Stimulated activated CD4-positive, alpha-beta T cell treated with anti-CD3 and anti-CD28 coated beads, Interleukin-4, amount 100 ng/mL, for 4 hours (primary cell): ENCODE data around the gene NAT14.
"Not testable (repeated sequence)": the region's sequence is repeated elsewhere in the genome, so short reads cannot be mapped to it uniquely, and the experiment has no call there.

Source experiments
- DNase-seq, 2 experiments: peaks; one replicate each; pipeline ENCODE4 v3.0.0-alpha.2; 2020

The NAT14 gene

DNA sequence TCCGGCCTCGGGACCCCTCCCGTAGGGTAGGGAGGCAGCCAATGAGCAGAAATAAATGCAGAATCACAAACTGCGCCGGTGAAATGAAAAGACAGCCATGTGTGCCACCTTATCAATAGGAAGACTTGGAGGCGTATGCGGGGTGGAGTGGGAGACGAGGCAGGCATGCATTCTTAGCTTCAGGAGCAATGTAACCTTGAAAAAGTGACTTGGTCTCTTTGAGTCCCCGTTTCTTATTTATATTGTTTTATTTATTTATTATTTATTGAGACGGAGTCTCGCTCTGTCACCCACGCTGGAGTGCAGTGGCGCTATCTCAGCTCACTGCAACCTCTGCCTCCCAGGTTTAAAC, 19.2 kb downstream of the NAT14 start:
- DNase-seq, result no peak

- no peak for DNase-seq
These were observed 20.0 kb downstream of the NAT14 start for GRCh38 chr19:55504981-55505380.

GRCh38 chr19:55508120-55508519, 23.1 kb downstream of the NAT14 start:
- no peak for DNase-seq

DNA sequence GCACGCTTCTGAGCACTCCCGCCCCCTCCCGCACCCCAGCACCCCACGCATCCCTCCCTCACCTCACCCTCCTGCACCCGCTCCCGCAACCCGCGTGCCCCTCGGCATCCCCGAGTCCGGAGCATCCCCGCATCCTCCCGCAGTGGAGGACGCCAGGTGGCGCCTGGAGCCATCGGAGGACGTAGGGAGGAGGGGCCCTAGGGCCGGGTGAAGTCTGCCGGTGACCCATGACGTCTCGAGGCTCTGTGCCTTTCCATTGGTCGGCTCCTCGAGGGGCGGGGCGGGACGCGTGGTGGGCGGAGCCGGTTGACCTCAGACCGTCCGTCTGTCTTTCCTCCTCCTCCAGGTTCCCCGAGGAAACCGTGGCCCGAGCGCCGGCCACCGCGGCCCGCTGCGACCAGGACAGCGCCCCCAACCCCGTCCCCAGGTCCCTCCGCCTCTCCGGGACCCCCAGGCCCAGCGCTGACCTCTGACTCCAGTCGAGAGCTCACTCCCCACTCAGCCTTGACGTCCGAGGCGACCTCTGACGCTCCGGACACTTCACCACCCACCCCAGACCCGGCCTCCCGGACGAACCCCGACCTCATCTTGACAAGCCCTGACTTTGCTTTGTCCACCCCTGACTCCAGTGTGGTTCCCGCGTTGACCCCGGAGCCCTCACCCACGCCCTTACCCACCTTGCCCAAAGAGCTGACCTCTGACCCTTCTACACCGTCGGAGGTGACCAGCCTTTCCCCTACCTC, 32.1 kb downstream of the NAT14 start:
- peak; percentile 87 to 90 for DNase-seq

GRCh38 chr19:55519451-55520311, 34.7 kb downstream of the NAT14 start:
- DNase-seq, result no peak

DNA sequence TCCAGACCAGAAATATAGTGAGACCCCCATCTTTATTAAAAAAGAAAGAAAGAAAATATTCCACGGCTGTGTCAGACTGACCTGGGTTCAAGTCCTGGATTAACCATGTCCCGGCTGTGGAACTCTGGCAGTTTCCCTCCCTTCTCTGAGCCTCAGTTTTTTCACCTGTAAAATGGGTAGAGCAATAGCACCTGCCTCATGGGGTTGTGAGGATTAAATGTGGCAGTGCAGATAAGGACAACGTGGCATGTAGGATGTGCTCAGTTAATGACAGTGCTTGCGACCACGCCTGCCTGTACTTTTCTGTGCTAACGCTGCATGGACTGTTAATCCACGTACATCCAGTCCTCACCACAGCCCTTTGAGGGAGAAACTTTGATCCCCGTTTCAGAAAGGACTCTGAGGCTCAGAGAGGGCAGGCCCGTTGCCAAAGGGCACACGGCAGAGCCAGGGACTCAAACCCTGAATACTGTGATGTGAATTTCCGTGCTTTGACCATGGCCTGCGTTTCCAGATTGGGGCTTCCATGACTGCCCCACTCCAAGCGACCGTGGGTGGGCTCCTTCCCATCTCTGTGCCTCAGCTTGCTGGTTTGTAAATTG, 35.8 kb downstream of the NAT14 start:
- DNase-seq, result no peak

GRCh38 chr19:55525289-55526101, 40.5 kb downstream of the NAT14 start:
- no peak for DNase-seq

DNA sequence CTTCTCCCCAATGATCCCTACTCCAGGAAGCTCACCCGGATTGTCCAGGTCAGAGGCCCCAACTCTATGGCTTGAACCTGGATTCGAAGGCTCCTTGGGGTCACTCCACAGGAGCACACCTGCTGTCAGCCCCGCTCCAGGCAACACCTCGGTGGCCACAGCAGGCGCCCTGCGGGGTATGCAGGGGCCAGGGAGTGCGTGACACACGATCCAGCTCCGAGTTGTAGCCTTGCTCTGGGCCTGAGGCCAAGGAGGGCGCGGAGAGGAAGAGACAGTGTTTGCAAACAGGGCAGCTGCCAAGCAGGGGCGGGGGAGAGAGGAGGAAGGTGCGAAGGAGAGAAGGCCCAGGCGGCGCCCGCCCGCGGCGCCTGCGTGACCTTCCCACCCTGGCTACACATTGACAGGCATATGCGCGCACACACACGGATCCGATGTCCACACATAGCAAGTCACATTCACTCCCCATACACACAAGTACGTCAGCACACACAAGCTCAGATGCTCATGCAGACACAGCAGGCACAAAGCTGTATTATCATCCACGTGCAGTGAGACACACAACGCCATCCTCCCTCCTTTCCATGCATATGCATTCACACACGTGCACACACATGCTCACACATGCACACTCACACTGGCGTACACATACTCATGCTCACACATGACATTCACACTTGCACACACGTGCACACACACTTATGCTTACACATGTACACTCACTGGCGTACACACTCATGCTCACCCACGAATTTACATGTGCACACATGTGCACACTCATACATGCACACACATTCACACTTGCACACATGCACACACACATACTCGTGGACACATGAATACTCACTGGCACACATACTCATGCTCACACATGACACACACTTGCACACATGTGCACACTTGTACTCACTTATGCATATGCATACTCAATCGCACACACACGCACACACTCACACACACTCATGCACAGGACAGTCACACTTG, 41.5 kb downstream of the NAT14 start:
- no peak for DNase-seq

- no peak for DNase-seq
These were observed 42.4 kb downstream of the NAT14 start for GRCh38 chr19:55527197-55528029.

GRCh38 chr19:55528030-55528803, 43.2 kb downstream of the NAT14 start:
- DNase-seq, result no peak

DNA sequence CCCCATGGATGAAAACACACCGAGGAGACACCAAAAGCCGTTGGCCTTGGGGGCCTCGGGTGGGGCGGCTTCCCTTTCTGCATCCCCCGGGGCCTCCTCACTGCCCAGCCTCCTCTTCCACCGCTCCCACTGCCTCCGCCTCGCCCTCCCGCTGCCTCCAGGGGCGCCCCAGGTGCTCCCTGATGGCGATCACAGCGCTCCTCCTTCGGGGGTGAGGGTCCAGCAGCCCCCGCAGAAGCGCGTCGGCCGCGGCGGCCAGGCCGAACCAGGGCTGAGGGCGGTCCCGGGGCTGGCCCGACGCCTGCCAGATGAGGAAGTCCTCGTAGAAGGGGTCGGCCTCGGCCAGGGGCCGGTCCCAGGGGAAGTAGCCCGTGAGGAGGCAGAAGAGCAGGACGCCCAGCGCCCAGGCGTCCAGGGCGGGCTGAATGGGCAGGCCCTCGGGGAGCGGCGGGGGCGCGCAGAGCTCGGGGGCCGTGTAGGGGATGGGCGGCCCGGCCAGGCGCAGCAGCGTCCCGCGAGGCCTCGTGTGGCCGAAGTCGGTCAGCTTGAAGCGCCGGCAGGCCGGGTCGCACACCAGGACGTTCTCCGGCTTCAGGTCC, 44.7 kb downstream of the NAT14 start:
- no peak for DNase-seq

GRCh38 chr19:55530996-55531395, 46.0 kb downstream of the NAT14 start:
- no peak for DNase-seq

DNA sequence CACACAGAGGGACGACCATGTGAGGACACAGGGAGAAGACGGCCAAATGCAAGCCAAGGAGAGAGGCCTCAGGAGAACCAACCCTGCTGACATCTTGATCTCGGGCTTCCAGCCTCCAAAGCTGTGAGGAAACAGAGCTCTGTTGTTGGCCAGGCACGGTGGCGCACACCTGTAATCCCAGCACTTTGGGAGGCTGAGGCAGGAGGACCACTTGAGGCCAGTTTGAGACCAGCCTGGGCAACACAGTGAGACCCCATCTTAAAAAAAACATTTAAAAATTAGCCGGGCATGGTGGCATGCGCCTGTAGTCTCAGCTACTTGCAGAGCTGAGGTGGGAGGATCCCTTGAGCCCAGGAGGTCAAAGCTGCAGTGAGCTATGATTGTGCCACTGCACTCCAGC, 49.3 kb downstream of the NAT14 start:
- DNase-seq, result not testable (repeated sequence)

DNA sequence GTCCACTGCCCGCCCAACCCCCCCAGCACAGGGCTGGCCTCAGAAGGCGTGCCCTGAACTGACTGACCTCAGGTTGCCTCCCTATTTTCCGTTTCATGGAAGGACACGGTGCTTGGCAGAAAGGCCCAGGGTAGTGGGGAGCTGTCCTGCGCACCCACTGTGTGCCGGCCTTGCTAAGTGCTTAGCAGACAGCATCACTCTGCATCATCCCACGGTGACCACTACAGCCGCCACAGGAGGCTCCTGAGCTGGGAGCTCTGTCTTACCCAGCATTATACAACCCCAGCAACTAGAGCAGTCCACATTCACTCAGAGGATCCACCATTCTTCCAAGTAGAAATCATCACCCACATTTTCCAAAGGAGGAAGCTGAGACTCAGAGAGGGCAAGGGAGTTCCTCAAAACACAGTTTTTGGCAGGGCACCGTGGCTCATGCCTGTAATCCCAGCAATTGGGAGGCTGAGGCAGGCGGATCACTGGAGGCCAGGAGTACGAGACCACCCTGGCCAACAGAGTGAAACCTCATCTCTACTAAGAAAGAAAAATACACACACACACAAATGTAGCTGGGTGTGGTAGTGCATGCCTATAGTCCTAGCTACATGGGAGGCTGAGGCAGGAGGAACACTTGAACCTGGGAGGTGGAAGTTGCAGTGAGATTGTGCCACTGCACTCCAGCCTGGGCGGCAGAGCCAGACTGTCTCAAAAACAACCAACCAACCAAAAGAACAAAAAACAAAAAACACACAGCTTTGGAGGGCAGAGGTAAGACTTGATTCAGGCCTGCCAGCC, 50.4 kb downstream of the NAT14 start:
- DNase-seq, result no peak

GRCh38 chr19:55535965-55536350, 51.0 kb downstream of the NAT14 start:
- no peak for DNase-seq

- DNase-seq, result no peak
These were observed 51.4 kb downstream of the NAT14 start for GRCh38 chr19:55536366-55536765.
